CD4-positive, alpha-beta T cell treated with Interleukin-17A for 4 hours (primary cell): ENCODE data around the gene RBKS.
A peak's percentile ranks its signal among the peaks of the same experiment; 100 is the strongest.

Source experiments
- DNase-seq: peaks from one replicate; pipeline ENCODE4 v3.0.0-alpha.2; 2020; ENCODE audit warnings: mixed read lengths

RBKS gene

DNA sequence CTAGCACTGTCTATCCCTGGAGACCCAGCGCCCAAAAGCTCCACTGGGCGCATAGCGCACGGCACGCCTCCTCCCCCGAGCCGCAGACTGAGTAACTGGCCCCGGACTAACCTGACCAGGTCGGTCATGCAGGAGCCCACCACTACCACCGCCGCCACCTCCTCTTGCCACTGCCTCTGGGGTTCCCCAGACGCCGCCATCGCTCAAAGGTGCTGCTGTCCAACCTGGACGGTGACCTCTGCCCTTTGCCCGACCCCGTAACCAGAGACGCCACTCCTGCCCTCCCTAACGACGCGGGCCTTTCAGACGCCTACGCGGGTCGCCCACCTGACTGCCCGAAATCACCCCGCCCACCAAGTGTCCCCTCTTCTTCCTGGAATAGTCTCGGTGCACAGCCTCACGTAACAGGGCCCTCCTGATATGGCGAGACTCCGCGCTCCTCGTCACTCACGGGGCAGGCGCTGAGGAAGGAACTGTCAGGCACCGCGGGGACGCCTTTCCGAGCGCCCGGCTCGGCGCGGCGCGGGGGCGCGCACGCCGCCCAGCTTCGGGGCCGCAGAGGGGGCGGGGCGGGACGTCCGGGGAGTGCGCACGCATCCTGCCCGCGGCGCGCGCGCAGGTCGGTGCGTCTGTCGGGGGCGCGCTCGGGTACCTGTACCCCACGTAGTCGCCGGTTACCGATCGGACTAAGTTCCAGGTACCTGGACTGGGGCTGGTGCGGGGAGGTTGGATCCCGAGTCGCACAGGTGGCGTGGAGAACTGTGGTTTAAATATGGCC is at the start of gene RBKS, which contains the start of gene BABAM2:
TSS of gene RBKS (minus strand) at position 242 of the 778 bp plus-strand sequence. CDS start at position 200, 42 bp downstream.
TSS of gene BABAM2 (plus strand) at position 584 of the 778 bp plus-strand sequence. CDS start 3,828 bp downstream, outside the sequence.
- peak; percentile 90 for DNase-seq

- no peak for DNase-seq
Observed at GRCh38 chr2:27935026-27935425, 44.8 kb upstream of the RBKS start.

- no peak for DNase-seq
Observed at GRCh38 chr2:27932396-27932795, 42.2 kb upstream of the RBKS start.

DNA sequence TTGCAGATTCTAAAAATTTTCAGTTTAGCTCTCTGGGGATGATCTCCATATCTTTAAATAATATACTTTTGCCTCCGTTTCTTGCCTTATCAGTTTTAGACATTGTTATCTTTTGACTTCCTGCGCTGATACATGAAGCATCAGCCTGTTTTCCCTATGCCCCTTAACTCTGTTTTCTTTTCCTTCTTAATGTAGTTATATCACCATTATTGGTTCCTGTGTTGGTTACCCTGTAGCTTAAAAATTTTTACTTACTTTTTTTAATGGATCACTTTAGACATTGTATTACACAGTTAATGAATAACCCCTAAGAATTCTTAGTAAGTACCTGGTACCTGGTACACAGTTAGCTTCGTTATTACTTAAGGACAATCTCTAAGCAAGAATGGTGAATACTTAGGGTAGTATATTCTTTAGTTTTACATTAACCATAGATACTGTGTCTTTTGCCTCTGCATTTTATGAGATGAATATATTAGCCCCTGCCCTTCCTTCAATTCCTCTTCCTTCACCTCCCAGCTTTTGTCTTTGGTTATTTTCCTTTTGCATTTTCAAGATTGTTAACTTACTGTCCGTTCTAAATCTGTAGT is 41.3 kb upstream of the RBKS start:
- no peak for DNase-seq

GRCh38 chr2:27929916-27930486 is 39.8 kb upstream of the RBKS start:
- DNase-seq, result no peak

DNA sequence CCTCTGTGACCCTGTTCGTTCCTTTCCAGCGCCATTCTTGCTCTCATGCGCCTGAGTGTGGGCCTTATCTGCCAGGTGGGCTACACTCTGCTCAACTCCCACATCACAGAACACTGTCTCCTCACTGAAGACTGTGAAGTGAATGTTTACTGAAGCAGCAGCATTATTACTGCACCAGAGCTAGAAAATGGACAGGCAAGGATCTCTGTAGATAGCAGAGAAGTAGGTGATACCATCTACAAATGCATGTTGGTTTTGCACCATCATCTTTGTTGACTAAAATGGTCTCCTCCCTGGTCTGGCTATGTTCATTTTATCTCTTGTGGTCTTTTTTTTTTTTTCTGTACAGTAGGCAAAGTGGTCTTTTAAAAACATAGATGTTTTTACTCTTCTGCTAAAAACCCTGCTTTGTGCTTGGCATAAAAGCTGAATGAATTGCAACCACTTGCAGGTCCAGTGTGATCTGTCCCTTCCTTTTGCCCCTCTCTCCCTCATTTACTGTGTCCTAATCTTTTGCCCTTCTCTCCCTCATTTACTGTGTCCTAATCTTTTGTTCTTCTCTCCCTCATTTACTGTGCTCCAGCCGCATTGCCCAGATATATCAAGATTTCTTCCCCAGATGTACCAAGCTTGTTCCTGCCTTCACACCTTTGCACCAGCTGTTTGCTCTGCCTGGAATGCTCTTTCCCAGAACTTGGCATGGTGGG is 35.7 kb upstream of the RBKS start:
- DNase-seq, result no peak

DNA sequence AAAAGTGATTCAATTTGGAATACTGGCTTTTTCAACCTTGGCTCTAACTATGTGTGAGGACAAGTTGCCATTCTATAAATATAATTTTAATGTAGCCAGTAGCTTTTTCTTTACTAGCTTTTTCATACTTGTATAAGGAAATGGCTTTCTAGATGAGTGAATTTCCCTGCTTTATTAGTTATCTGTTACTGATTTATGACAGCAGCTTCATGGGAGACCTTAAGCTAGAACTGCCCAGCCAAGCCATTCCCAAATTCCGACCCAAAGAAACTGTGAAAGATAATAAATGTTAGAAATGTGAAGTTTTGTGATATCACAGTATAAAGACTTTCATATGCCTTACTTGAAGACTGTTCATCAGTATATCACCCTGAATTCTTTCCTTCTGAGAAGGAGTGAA is 32.7 kb upstream of the RBKS start:
- DNase-seq, result no peak

GRCh38 chr2:27921880-27922547 is 31.8 kb upstream of the RBKS start:
- DNase-seq, result no peak

DNA sequence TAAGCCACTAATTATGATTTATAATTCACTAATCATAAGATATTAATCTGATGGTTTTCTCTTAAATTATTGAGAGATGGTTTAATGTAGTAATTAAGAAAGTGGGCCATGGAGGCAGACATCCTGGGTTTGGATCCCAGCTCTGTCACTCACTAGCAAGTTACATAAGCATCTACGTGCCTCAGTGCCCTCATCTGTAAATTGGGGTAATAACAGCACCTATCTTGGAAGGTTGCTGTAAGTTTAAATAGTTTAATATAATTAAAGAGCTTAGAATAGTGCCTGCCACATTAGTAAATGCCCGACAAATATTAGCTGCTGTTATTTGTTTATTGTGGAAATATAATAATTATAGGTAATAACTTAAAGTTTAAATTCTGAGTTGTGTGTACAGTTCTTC is 31.2 kb upstream of the RBKS start:
- DNase-seq, result no peak

DNA sequence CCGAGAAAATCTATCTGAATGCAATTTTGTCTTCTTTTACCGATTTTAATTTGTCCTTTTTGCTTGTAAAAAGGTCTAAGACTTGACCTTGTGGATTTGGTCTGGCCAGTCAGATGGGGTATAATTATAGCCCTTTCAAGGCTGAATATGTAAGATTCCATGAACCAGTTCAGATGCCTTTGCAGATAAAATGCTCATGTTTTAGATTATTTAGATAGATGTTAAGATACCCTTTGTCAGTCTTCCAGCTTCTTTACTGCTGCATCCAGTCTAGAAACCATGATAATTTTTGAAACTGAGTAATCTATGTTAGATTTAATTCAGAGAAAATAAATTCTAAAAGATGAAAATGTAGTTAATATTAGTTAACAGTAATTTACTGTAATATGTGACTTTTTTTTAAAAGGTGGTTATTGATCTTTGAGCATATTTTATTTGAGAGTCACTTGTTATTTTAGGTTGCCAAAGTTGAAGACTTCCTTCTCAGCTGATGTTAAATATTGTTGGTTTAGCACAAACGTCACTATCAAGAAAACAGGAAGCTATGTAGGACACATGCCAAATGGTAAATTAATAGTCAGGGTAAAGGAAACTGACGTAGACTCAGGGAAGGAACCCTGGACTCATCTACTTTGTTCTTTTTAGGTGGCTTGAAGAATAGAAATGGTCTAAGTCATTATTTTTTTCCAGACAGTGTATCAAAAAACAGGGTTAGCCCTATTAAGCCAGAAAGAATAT is 30.1 kb upstream of the RBKS start:
- no peak for DNase-seq

DNA sequence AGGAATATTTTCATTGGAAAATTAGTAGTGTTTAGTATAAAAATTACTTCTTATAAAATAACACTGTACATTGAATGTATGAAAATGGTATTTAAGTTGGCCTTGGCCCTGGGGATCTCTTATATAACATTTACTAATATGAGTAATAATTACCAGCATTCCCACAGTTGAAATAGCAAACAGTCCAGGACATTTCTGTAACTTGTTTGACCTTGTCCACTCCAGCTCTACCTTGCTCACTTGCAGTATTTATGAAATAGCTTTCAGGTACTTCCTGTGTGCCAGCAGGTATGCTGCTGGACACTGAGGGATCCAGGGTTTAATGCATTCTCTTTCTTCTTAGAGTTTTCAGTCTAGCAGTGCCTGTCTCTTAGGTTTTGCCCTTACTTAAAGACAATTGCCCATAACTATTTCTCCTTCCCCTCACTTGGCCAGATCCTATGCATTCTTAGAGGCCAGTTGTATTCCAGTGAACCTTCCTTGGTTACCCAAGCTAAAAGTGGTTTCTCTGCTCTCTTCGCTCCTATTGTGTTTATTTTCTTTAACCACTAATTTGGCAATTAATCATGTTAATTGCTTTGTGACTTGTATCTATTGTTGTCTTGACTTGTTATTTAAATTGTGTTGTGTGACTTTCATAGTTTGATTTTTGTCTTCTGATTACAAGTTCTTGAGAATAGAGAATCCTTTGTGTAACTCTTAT is 26.3 kb upstream of the RBKS start:
- DNase-seq, result no peak

DNA sequence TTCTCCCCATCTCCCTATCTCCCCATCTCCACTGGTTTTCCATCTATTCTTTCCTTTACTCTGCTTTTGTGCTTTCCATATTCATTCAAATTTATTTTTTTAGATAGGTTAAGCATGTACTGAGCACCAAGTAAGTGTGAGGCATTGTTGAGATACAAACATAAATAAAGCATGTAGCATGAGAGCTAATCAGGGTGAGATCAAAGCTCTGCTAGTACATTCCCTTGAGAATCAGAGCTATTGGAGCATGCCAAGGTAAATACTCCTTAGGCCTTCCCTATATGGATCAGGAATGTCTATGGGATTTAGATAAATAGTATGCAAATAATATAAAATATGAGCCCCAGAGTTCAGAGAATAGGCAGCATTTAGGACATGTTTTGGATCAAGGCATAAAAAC is 25.7 kb upstream of the RBKS start:
- DNase-seq, result no peak

DNA sequence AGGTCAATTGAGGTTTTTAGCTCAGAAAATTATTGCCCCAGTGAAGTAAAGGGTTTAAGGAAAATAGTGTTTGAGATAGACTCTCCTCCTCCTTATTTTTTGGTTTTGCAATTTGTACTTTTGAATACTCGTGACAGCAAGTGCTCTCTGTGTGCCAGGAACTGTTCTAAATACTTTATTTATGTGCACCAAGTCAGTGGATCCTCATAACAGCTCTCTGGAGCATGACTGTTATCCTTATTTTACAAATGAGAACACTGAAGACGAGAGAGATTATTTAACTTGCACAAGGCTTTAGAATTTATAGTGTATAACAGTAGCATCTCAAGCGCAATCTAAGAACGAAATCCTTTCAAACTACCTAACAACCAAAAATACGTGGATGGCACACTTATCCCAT is 25.0 kb upstream of the RBKS start:
- DNase-seq, result no peak

DNA sequence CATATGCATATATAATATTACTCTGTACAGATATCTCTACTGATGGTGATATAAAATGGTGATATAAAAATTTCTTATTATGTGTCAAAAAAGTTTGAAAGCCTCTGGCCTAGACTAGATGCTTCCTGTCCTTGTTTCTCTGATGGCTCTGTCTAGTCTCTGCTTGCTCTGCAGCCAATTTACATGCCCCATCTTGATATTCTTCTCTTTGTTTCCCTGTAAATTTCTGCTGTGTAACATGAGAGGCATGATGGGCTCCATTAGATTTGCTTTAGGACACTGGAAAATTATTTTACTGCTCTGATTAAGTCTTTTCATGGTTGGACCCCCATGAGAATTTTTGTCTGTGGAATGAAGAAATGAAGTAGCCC is 24.6 kb upstream of the RBKS start:
- no peak for DNase-seq

GRCh38 chr2:27914041-27914804 is 24.0 kb upstream of the RBKS start:
- no peak for DNase-seq

GRCh38 chr2:27912512-27912911 is 22.3 kb upstream of the RBKS start:
- no peak for DNase-seq

DNA sequence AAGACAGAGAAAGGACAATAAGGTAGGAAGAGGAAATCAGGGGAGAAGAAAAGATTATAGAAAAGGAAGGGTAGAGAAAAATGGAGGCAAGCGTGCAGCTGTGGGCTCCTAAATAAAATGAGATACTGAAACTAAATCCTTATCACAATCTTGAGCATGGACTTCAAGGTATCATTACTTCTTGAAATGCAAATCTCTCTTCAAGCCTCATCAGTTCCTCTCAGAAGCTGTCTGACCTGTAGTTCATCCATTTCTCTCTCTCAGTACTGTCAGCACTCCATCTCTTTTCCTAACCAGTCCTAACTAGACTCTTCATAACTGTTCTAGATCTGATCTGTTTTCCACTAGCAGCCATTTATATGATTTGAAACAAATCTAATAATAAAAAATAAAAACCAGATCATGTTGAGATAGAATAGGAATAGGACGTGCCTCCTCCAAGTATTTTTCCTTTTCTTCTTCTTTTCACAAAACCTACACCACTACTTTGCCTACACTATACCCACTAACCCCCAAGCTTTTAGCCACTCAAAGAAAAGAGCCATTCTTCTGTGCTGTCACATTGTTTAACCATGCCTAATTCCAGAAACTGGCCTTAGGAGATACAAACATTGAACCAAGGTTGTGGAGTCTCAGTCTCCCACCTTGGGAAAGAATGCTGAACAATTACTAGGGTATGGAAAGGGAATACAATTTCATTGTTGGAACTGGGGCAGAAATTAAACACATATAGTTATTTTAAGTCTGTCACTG is 21.4 kb upstream of the RBKS start:
- no peak for DNase-seq

- no peak for DNase-seq
Observed at GRCh38 chr2:27909901-27910300, 19.7 kb upstream of the RBKS start.

DNA sequence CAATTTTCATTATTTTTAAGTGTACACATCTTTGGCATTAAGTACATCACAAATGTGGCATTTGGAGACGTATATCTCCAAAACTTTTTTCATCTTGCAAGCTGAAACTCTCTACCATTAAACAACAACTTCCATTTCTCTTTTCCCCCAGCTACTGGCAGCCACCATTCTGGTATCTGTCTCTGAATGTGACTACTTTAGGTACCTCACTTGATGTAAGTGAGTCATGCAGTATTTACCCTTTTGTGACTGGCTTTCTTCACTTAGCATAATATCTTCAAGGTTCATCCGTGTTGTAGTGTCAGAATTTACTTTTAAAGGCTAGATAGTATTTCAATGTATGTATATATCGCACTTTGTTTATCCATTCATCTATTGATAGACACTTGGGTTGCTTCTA is 17.4 kb upstream of the RBKS start:
- DNase-seq, result no peak

DNA sequence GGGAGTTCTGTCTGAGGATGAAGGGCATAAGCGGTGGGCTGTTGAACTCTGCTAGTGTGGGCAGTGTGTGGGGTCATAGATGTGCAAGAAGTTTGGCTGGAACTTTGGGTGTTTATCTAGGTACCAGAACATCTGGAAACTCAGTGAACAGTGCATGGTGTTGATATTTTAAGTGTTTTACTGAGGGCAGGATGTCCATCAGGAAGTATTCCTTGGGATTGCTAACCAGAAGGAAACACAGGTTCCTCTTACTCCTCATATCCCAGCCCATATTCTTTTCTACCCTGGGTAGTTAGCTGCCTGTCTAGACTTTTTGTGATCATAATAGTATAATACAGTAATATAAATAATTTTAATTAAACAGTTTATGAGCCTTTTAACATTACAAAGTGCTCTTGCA is 15.9 kb upstream of the RBKS start:
- DNase-seq, result no peak
